HEK293T (cell line): Measurements from ENCODE around the gene PURB.
A peak's percentile ranks its signal among the peaks of the same experiment; 100 is the strongest.

ENCODE experiments used
- ARNT ChIP-seq: fragments of 450-650 bp; IDR thresholded peaks from 2 replicates; pipeline ENCODE4 v1.6.1; 2017; ENCODE audit warnings: mild to moderate bottlenecking
- ELF4 ChIP-seq: fragments of 450-650 bp; IDR thresholded peaks from 2 replicates; pipeline ENCODE4 v1.6.1; 2017; ENCODE audit warnings: antibody characterized with exemption
- FOXA1 ChIP-seq: fragments of 450-650 bp; IDR thresholded peaks from 2 replicates; pipeline ENCODE4 v1.6.1; 2016; ENCODE audit warnings: mild to moderate bottlenecking
- FOXK2 ChIP-seq: fragments of 450-650 bp; IDR thresholded peaks from 2 replicates; pipeline ENCODE4 v1.6.1; 2016; ENCODE audit warnings: mild to moderate bottlenecking
- HDGF ChIP-seq: fragments of 450-650 bp; IDR thresholded peaks from 2 replicates; pipeline ENCODE4 v1.6.1; 2017; ENCODE audit warnings: antibody characterized with exemption, borderline replicate concordance
- LEF1 ChIP-seq: fragments of 450-650 bp; IDR thresholded peaks from 2 replicates; pipeline ENCODE4 v1.6.1; 2017; ENCODE audit warnings: mild to moderate bottlenecking, borderline replicate concordance
- PKNOX1 ChIP-seq: fragments of 450-650 bp; IDR thresholded peaks from 2 replicates; pipeline ENCODE4 v1.6.1; 2016
- SP1 ChIP-seq: fragments of 450-650 bp; IDR thresholded peaks from 2 replicates; pipeline ENCODE4 v1.6.1; 2017
- TARDBP ChIP-seq: fragments of 450-650 bp; IDR thresholded peaks from 2 replicates; pipeline ENCODE4 v1.6.1; 2016

- TF ChIP-seq TARDBP (no peak), ELF4 (peak; percentile 25; the same call in 1 of the 2 replicates), PKNOX1 (peak; percentile 100), FOXA1 (no peak), SP1 (peak; percentile 51), HDGF (no peak), ARNT (0 out of 2 replicates have a peak, but pooled peaks have one; percentile 39), LEF1 (no peak), FOXK2 (no peak)
Observed at GRCh38 chr7:44847920-44848634, 37.3 kb downstream of the PURB start, which contains the start of gene H2AZ2.
